HL-60/S4 (cell line): ENCODE results near the gene TWSG1.
"Not testable (repeated sequence)": the region's sequence is repeated elsewhere in the genome, so short reads cannot be mapped to it uniquely, and the experiment has no call there.

Experiments used
- in situ Hi-C: fragments of 300-500 bp; cut with MboI; formaldehyde crosslinking; loops from 2 replicates; pipeline ENCODE4 v1.14.3; 2022; ENCODE audit warnings: low sequenced_read_pairs

TWSG1 gene

DNA sequence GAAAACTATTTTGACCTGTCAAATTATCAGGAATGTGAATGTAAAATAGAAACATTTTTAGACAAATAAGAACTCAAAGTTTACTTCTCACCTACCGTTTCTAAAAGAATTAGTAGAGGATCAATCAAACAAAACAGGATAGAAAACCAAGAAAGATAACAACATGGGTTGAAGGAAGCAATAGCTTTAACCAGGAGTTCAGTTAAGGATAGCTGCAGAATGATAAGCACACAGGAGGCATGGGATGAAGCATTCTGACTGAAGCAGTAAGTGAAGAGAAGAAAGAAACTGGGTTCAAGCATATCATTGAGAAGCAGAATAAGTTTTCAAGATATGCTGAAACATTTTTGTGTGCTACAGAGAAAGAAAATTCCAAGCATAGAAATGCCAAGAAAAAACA is 52.3 kb downstream of the TWSG1 start:
- in situ Hi-C loops, result no loop called here

DNA sequence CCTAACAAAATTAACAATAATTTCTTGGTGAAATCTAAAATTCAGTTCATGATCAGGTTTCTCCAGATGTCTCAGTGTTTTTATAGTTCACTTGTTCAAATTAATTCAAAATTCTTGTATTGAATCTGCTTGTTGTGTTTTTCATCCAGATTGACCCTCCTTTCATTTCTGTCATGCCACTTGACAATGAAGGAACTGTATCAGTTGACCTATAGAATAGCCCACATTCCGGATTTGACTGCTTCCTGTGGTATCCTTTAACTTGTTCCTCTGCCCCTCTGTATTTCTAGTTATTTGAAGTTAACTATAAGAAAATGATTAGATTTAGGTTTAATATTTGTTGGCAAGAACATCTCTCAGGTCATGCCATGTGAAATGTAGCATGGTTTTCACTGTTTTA is 53.3 kb downstream of the TWSG1 start:
- in situ Hi-C loops, result no loop called here

DNA sequence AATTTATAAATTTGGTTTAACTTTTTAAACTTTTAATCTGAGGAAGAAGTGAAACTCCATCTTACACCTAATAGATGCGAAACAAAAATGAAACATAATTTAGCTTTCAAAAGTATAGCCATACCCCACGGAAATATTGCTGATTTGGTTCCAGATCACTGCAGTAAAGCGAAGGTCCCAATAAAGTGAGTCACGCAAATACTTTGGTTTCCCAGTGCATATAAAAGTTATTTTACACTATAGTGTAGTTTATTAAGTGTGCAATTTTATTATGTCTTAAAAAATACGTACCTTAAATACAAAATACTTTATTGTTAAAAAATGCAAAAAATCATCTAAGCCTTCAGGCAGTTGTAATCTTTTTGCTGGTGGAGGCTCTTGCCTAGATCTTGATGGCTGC is 55.1 kb downstream of the TWSG1 start:
- in situ Hi-C loops, result no loop called here

DNA sequence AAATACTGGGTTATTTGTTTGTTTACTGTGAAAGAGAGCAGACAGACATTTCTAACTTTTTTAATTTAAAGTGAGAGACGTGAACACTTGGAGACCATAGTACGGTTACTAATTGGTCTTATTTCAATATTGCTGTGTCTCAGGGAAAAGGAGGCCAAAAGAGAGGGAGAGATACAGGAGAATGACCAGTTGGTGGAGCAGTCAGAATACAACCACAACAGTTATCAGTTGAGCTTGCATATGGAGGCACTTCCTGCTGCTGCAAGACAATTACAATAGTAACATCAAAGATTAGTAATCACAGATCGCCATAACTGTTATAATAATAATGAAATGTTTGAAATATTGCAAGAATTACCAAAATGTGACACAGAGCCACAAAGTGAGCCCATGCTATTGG is 58.2 kb downstream of the TWSG1 start:
- in situ Hi-C loops, result no loop called here

DNA sequence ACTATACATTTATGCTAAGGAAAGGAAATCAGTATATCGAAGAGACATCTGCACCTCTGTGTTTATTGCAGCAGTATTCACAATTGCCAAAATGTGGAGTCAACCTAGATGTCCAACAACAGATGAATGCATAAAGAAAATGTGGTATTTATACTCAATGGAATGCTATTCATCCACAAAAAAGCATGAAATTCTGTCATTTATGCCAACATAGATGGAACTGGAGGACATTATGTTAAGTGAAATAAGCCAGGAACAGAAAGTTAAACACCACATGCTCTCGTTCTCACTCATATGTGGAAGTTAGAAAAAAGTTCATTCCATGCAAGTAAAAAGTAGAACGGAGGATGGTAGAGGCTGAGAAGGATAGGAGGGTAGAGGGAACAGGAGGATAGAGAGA is 59.5 kb downstream of the TWSG1 start:
- in situ Hi-C loops, result no loop called here

DNA sequence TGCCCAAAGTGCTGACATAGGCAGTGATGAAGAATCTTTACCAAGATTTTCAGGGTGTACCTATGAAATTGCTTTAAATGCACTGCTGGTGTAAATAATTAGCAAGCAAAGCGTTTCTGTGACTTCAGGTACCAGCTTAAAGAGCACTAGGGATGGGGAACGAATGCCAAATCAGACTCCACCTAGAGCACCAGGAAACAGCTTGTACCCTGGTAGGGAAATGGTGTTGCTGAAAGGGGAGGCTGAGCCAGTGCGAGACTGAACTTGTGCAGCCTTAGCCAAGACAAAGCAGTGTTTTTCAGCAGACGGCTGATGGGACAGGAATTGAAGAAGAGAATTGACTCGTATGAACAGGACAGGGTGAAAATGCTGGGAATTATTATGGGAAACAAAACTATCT is 65.6 kb downstream of the TWSG1 start:
- in situ Hi-C loops, result no loop called here

DNA sequence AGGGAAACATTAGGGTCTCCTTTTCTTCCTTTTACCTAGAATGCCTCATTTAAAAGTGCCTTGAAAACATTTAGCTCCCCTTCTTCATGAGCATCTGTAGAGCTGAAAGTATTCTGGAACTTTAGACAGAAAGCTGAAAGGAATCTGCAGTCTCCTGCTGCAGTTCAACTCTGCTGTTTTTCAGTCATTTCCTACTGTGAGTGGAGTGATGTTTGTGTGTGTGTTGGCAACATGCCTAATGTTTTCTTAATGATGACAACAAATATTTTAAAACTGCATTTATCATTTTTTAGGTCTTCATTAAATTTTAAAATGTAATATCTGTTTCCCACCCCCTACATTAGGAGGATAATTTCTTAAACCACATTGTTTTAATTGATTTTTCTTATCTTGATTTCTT is 66.6 kb downstream of the TWSG1 start:
- in situ Hi-C loops, result no loop called here

DNA sequence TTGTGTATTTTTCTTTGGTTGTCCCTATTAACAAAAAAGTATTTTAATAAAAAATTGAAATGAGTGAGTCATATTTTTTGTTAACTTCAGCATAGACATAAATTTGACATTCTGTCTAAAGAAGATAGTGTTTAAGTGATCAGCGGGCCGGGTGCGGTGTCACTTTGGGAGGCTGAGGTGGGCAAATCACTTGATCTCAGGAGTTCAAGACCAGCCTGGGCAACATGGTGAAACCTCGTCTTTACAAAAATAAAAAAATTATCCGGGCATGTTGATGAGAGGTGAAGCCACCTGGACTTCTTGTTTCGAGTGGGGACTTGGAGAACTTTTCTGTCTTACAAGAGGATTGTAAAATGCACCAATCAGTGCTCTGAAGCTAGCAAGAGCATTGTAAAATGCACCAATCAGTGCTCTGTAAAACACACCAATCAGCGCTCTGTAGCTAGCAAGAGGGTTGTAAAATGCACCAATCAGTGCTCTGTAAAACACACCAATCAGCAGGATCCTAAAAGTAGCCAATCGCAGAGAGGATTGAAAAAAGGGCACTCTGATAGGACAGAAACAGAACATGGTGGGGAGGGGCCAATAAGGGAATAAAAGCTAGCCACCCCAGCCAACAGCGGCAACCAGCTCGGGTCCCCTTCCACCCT is 67.9 kb downstream of the TWSG1 start:
- in situ Hi-C loops, result not testable (repeated sequence)

DNA sequence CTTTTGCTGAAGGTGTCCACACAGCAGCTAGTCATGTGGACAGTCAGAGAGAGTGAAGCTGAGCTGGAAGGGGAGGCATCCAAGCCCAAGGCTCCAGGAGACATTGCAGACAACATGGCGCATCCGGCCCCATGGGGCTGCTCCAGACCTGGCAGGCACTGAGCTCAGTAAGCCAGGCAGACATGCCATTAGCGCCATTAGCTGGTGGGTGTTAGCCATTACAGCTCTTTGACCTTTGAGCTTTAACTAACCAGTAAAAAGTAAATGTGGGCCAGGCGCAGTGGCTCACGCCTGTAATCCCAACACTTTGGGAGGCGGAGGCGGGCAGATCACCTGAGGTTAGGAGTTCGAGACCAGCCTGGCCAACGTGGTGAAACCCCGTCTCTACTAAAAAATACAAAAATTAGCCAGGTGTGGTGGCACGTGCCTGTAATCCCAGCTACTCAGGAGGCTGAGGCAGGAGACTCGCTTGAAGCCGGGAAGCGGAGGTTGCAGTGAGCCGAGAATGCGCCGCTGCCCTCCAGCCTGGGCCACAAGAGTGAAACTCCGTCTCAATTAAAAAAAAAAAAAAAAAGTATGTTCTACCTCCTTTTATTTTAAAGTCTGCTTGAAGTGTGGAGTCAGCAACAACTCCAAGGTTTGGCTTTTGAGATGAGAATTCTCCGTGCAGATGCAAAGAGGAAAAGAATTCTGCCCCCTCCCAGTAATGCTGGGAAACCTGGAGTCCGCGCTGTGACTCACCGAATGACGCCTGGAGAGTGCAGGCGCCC is 69.4 kb downstream of the TWSG1 start:
- in situ Hi-C loops, result no loop called here

DNA sequence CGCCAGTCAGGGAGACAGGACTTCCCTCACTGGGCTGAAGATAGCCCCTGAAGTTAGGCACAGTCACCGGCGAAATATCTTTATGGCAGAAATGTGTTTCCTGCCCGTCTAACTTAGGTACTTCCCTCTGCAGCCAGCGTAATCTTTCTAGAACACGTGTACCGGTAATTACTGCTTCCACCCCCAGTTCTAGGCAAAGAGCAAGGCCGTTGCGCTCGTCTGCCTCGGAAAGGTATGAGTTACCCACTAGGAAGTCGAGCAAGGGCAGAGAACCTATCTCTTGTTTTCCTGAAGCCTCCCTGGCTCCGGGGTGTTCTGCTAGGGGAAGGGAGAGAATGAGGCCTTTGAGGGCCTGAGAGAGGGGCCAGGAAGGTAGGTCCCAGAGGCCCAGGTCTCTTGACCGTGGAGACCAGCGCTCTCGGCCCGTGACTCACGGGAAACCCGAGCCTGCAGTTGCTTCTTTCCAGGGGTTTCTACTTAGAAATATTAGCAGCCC is 70.0 kb downstream of the TWSG1 start:
- in situ Hi-C loops, result no loop called here

DNA sequence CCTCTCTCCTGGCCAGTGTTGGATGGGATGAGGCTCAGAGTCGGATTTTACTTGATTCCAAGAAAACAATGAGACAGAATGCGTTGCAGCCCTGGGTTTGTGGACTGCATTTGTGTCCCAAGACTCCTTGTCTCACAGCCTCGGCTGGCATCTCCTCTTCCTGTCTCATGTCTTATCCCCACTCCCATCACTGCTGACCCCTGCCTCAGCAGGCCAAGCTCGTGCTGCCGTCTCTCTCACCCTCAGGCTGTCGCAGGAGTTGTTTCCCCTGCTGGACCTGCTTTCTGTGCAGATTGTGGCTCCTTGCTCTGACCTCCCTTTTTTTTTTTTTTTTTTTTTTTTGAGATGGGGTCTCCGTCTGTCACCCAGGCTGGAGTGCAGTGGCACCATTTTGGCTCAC is 70.6 kb downstream of the TWSG1 start:
- in situ Hi-C loops, result no loop called here

DNA sequence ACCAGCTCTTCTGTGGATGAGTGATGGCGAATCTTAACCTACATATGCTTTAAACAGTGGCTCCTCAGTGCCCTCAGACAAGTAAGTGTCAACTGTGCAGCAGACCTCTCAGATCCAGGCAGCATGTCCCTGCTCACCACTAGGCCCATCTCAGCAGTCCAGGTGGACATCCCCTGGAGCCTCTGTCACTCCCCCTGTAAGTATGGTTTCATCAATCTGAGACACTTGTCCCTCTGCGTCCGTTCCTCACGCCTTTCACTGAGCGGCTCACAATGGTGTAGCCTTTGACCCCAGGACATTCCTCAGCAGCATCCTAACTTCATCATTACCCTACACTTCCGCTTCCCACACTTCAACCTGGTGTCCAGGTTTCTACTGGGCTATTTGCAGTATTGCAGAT is 71.4 kb downstream of the TWSG1 start:
- in situ Hi-C loops, result no loop called here

DNA sequence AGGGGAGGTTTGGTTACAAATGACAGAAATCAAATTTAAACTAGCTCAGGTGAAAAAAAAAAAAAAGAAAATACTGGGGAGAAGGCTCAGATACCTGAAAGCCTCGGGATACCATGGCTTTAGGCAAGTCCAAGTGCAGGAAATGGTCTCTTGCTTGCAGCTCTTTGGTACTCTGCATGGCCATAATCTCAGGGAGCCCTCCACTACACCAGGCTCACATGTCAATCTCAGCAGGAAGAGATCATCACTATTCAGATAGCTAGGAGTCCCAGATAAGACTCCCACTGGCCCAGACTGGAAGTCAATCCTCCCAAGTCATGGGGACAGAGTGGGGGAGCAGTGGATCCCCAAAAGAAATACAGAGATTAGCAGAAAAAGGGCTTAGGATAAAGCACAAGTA is 75.9 kb downstream of the TWSG1 start:
- in situ Hi-C loops, result no loop called here

DNA sequence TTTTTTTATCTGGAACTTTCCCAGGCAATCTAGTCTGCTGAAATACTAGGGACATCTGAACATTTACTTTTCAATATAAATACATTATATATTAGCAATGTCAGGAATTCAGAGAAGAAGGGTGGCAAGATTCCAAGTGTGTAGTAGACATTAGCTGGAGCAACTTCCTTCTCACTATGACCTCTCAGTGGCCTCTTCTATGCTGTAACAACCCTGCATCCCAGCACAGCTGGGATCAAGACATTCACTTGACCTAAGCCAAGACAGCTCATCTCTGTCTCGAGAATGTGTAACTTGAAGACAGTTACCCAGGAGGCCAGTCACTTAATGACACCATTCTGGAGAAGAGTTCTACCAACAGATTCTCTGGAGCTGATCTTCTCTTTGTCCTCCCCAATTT is 79.0 kb downstream of the TWSG1 start:
- in situ Hi-C loops, result no loop called here

DNA sequence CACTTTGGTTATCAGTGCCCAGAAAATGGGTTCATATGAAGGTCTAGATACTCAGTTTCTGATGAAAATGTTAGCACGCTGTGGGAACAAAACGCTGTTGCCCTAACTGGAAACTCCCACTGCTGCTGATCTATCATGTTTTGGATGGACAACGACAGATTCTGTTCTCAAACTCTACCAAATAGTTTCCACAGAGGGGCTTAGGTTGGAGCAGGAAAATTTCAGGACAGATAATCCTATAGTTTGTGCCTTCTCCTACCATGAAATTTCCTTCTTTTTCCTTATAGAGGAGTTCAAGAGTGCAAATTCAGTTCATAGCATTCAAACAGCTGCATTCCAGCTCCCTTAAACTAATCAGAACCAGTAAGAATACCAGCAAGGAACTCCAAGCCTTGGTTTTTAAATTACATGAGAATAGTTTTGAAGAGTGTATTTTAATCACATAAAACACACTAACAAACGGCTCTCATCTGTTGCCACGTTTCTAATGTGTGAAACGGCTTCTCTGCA is 82.0 kb downstream of the TWSG1 start:
- in situ Hi-C loops, result no loop called here

DNA sequence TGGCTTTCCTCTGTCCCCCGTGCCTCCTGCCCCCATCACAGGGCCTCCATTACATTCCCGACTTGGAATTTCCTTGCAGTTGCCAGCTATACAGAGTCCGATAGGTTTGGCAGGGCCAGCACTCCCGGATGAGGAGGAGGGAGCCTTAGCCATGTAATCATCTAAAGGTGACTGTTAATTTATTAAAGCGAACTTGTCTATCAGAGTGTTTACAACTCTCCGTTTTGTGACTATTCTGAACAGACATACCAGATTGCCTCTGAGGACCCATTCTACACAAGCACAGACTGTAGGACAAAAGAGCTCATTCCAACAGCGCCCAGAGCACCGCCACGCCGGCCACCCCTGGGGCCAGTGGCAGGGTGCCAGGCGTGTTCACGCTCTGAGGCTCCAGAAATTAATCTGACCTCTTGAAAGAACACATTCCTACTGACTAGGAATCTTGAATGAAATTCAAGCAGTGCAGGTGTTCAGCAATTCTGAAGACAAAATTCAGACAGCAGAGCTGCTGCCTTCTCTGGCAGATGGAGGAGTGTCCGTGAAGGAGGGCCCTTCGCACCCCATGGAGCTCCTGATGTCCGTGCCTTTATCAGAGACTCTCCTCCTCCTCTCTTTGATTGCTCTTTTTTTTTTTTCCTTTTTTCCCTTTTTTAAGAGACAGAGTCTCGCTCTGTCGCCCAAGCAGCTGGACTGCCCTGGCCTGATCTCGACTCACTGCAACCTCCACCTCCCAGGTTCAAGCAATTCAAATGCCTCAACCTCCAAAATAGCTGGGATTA is 82.7 kb downstream of the TWSG1 start:
- in situ Hi-C loops, result no loop called here

DNA sequence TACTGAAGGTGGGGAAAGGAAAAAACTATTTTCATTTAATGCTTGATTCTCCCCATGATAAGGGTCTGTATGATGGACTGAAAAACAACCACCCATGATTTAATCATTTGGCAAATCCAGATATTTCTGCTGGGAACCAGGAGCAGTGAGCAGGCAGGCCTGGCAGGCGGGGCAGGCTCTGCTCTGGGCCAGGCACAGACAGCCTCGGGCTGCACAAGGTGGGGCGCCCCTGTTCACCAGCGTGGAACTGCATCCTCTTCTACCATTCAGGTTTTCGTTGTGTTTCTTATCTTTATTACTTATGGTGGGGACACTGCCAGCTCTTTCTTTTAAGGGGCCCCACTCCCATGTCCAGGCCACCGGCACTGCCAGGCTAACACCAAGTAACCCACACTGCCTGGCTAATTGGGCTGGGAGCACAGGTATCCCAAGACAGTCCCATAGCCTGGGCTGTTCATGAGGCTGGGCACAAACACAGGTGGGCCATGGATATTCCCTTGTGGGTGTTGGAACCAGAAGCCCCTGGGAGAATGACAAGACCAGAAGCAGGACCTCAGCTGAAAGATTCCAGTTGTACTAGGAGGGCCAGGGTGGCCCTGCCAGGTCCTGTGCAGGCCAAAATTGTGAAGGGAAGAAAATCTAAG is 83.6 kb downstream of the TWSG1 start:
- in situ Hi-C loops, result no loop called here

DNA sequence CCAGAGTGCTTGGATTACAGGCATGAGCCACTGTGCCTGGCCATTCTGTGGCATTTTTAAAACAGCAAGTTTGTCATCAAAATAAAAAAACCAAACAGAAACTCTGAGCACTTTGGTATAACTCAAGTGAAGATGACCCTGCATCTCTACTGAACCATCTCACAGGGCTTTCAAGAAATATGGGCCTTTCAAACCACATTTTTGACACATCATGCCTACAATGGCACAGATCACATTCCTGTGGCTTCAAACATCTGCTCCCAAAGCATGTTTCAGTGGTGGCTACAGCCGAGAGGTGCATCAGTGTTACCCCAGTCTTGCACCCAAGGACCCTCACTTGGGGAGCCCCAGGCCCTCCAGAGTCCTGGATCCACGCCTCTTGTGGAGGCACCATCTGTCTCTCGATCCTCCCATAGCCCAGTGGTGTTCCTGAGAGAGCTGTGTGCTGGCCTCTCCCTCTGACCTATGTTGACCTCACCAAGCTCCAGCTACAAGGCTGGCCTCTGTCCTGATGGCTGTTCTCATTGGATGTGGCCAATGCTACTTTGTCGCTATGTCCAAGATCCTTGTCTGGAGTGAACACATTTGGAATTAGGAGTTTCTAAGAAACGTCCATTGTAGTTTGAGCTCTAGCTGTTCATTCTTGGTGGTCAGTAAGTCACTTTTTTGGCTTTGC is 85.5 kb downstream of the TWSG1 start:
- in situ Hi-C loops, result no loop called here

DNA sequence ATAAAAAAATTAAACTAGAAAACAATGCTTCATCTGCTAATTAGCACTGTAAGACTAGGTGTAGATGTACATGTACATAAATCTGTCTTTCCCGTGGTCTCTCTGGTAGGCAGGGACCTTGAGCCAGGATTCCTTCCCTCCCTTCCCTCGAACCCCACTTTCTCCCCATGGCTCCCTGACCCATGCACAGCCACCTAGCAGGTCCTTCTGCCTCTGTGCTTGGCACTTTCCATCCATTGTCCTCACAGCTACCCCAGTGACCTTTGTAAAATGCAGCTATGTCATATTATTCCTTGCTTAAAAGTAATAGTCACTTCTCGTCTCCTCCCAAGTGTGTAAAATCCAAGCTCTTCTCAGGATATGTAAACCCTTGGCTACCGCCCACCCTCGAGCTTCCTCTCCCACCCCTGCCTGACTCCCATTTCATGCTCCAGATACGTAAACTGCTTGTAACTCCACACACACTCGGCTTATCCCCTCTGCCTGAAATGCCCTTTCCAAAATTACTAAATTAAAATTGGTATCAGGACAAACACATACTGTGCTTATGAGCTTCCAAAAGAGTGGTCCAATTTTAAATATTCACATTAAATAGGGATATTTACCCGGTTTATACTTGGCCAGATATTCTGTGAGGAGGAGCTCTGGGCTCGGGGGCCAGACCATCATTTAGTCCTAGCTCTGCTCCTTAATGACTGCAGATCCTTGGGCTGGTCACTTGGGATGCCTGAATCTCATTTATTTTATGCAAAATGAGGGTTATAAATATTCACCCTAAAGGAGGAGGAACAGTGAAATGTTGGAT is 86.7 kb downstream of the TWSG1 start:
- in situ Hi-C loops, result no loop called here

DNA sequence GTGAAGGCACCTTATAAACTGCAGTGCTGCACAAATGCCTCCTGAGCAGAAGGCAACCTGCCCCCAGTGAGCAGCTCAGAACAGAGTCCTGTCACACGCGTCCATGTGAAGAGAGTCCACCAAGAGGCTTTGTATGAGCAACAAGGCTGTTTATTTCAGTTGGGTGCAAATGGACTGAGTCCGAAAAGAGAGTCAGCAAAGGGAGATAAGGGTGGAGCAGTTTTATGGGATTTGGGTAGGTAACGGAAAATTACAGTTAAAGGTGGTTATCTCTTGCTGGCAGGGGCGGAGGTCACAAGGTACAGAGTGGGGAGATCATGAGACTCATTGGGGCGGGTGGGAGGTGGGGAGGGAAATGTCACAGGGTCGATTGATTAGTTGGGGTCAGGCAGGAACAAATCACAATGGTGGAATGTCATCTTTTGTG is 87.3 kb downstream of the TWSG1 start:
- in situ Hi-C loops, result no loop called here
